Right cardiac atrium (tissue), 5 donors: ENCODE measurements around the gene PRPF40B. TPM values are rescaled to one million over a fixed set of nuclear protein-coding genes. Genes with fewer than 3 reads are reported as not detected.
A peak's percentile ranks its signal among the peaks of the same experiment; 100 is the strongest.

Source experiments
- ATAC-seq, 2 donors: fragments of 200-7000 bp; cut with Tn5 transposase; one replicate each; pipeline versions ENCODE4 v1.8.0 to v1.9.1; 2020; ENCODE audit warnings: moderate library complexity in 2 of 2, mild to moderate bottlenecking in 1 of 2
- DNase-seq, 3 donors: peaks; one replicate each; pipeline ENCODE4 v3.0.0-alpha.2; 2020
- H3K27ac ChIP-seq: one replicate; pipeline ENCODE4 v1.5.1; 2013; ENCODE audit warnings: mild to moderate bottlenecking, low read length, control low read depth, moderate library complexity
- H3K27me3 ChIP-seq: one replicate; pipeline ENCODE4 v1.6.1; 2013; ENCODE audit not compliant: control insufficient read depth, insufficient read depth
- H3K4me1 ChIP-seq: one replicate; pipeline ENCODE4 v1.6.1; 2013; ENCODE audit warnings: low read length; ENCODE audit not compliant: control insufficient read depth, insufficient read depth
- H3K4me3 ChIP-seq: one replicate; pipeline ENCODE4 v1.5.1; 2013; ENCODE audit warnings: low read length, control low read depth
- H3K9me3 ChIP-seq: one replicate; pipeline ENCODE4 v1.6.1; 2013; ENCODE audit warnings: low read length; ENCODE audit not compliant: control insufficient read depth
- WGBS: extraction: QIAGEN DNeasy Blood & Tissue Kit; methylation state at CpG from one replicate; pipeline ENCODE4 v1.1.7; 2013; 5-methylcytosine and 5-hydroxymethylcytosine counted together
- intact Hi-C, 4 donors: fragments of 100-400 bp; cut with DNase I; formaldehyde crosslinking; loops; one replicate each; pipeline versions ENCODE4 v1.11.0 to v1.14.0; 2022 to 2023
- long read RNA-seq, 4 donors: library from polyadenylated mRNA; unstranded; transcript quantifications; one replicate each; pipeline ENCODE4 v2.0.0, GENCODE V29; 2020 to 2021
- polyA plus RNA-seq: library from polyadenylated mRNA; stranded (reverse); fragments of 200-250 nt; gene quantifications from one replicate; pipeline ENCODE4 v1.2.3, GENCODE V29; 2013
- total RNA-seq, 4 donors: library from RNA; stranded (reverse); fragmentation: NEBNext Ultra II Directional; extraction: Animal tissue kit (Norgen Biotek cat#: 25700); gene quantifications; one replicate each; pipeline ENCODE4 v1.2.1, GENCODE V29; 2021
- donor health status: healthy with polysubstance abuse.
- donor health status: DM: no; HTN: yes; CAD: no.
- donor health status: DM: no; HTN: no; CAD: no.
- donor health status: DM: no; HTN: yes; CAD: no; lungs with severe emphysema.
- donor health status: DM: yes; HTN: yes; CAD: no.

PRPF40B gene
- total RNA-seq (10 to 100 TPM; 19.2 to 26.7 (median 22.1) TPM), polyA plus RNA-seq (15.9 TPM)
- long read RNA-seq, donor 1, transcript PRPF40B-209 (26 exons, 3,307 nt), result major isoform, 7 of 114 reads
- long read RNA-seq, donor 1, partial matches to known transcripts, result 24 of 114 reads
- long read RNA-seq, donor 1, other reads (novel, unspliced or antisense), result 83 of 114 reads
- long read RNA-seq, donor 2, partial matches to known transcripts, result 5 of 41 reads
- long read RNA-seq, donor 2, other reads (novel, unspliced or antisense), result 32 of 41 reads
- long read RNA-seq, donor 3, partial matches to known transcripts, result 29 of 309 reads
- long read RNA-seq, donor 3, other reads (novel, unspliced or antisense), result 278 of 309 reads
- long read RNA-seq, donor 4, transcript PRPF40B-209 (26 exons, 3,307 nt), result major isoform, 7 of 39 reads
- long read RNA-seq, donor 4, partial matches to known transcripts, result 8 of 39 reads
- long read RNA-seq, donor 4, other reads (novel, unspliced or antisense), result 24 of 39 reads

GRCh38 chr12:49623142-49623904, at the start of gene PRPF40B:
Gene PRPF40B (plus strand): TSS chr12:49623561. CDS start chr12:49623591, 30 bp downstream.
- Histone ChIP-seq H3K4me1 (peaks cover 2% of the 10 kb centered on the region), H3K27ac (peak within 1 kb of the TSS; percentile 68), H3K4me3 (peak within 1 kb of the TSS; percentile 56), H3K9me3 (no peaks in the 10 kb centered on the region), H3K27me3 (no peaks in the 10 kb centered on the region)
- intact Hi-C loops, result loop anchor here in 1 of 4 donors (5.0 kb wide), 1 partner anchor 41 kb away; no protein-coding TSS in a partner anchor
- DNase-seq (peak; percentile 89 to 96 (median 95)), ATAC-seq (peak; percentile 89 to 94)
- 2% methylated on average over 76 of the region's 76 CpGs for WGBS

GRCh38 chr12:49577589-49578315, 45.6 kb upstream of the PRPF40B start:
- 60% methylated on average over 9 of the region's 9 CpGs for WGBS
- intact Hi-C loops, result no loop called here
- H3K27ac ChIP-seq, result no peak overlapping the region

GRCh38 chr12:49578471-49579112, 44.8 kb upstream of the PRPF40B start:
- H3K4me1 ChIP-seq, result peaks cover 8% of the 10 kb centered on the region
- 82% methylated on average over 13 of the region's 13 CpGs for WGBS

More at GRCh38 chr12:49577589-49578315, 45.6 kb upstream of the PRPF40B start:
- ATAC-seq (no peak), DNase-seq (no peak)
- Histone ChIP-seq H3K27me3 (no peaks in the 10 kb centered on the region), H3K9me3 (no peaks in the 10 kb centered on the region), H3K4me3 (no peak overlapping the region), H3K4me1 (peaks cover 6% of the 10 kb centered on the region)

GRCh38 chr12:49580572-49581535, 42.5 kb upstream of the PRPF40B start:
- DNase-seq (peak; percentile 76 to 89 (median 83)), ATAC-seq (peak; percentile 68 to 77)
- Histone ChIP-seq H3K9me3 (no peaks in the 10 kb centered on the region), H3K4me3 (no peak overlapping the region), H3K27ac (peak overlapping the region; percentile 42), H3K4me1 (peaks cover 12% of the 10 kb centered on the region), H3K27me3 (no peaks in the 10 kb centered on the region)
- WGBS, result 31% methylated on average over 8 of the region's 8 CpGs
- intact Hi-C loops, result loop anchor here in 2 of 4 donors (5.0 to 10.0 kb wide), 2 partner anchors 41 to 226 kb away; partner anchors contain the start of gene PRPF40B (in 1 of the 2)

More at GRCh38 chr12:49578471-49579112, 44.8 kb upstream of the PRPF40B start:
- DNase-seq, result no peak
- no peak overlapping the region for H3K4me3 ChIP-seq
- ATAC-seq, result no peak
- intact Hi-C loops, result no loop called here
- no peaks in the 10 kb centered on the region for H3K9me3 ChIP-seq
- no peak overlapping the region for H3K27ac ChIP-seq
- H3K27me3 ChIP-seq, result no peaks in the 10 kb centered on the region

- no peak for DNase-seq
- no peak for ATAC-seq
- intact Hi-C loops, result loop anchor here in 2 of 4 donors (5.0 to 10.0 kb wide), 2 partner anchors 40 to 227 kb away; partner anchors contain the start of gene PRPF40B (in 1 of the 2)
- 79% methylated on average over 1 of the region's 1 CpG for WGBS
- Histone ChIP-seq H3K27ac (no peak overlapping the region), H3K4me3 (no peak overlapping the region), H3K4me1 (peaks cover 12% of the 10 kb centered on the region), H3K27me3 (no peaks in the 10 kb centered on the region), H3K9me3 (no peaks in the 10 kb centered on the region)
Observed at GRCh38 chr12:49582201-49582600, 41.2 kb upstream of the PRPF40B start.

- 32% methylated on average over 4 of the region's 4 CpGs for whole genome bisulfite sequencing
- Histone ChIP-seq H3K4me1 (peaks cover 12% of the 10 kb centered on the region), H3K27ac (no peak overlapping the region), H3K4me3 (no peak overlapping the region), H3K9me3 (no peaks in the 10 kb centered on the region), H3K27me3 (no peaks in the 10 kb centered on the region)
- DNase-seq, result peak in 2 of 3 donors; percentile 37 to 76
- peak; percentile 53 to 71 for ATAC-seq
- intact Hi-C loops, result loop anchor here in 2 of 4 donors (5.0 to 10.0 kb wide), 2 partner anchors 39 to 228 kb away; partner anchors contain the start of gene PRPF40B (in 1 of the 2)
Observed at GRCh38 chr12:49582850-49583249, 40.5 kb upstream of the PRPF40B start.

- ATAC-seq, result no peak
- H3K4me1 ChIP-seq, result peaks cover 12% of the 10 kb centered on the region
- no peaks in the 10 kb centered on the region for H3K27me3 ChIP-seq
- H3K4me3 ChIP-seq, result no peak overlapping the region
- H3K27ac ChIP-seq, result peak overlapping the region; percentile 75
- intact Hi-C loops, result loop anchor here in 2 of 4 donors (5.0 to 10.0 kb wide), 2 partner anchors 39 to 229 kb away; partner anchors contain the start of gene PRPF40B (in 1 of the 2)
- WGBS, result 54% methylated on average over 13 of the region's 13 CpGs
- H3K9me3 ChIP-seq, result no peaks in the 10 kb centered on the region
- DNase-seq, result no peak
Observed at GRCh38 chr12:49583366-49584094, 39.8 kb upstream of the PRPF40B start.

- no peak for ATAC-seq
- intact Hi-C loops, result loop anchor here in 2 of 4 donors (5.0 to 10.0 kb wide), 2 partner anchors 38 to 230 kb away; partner anchors contain the start of gene PRPF40B (in 1 of the 2)
Observed at GRCh38 chr12:49584591-49584990, 38.8 kb upstream of the PRPF40B start.

More at GRCh38 chr12:49584591-49584990, 38.8 kb upstream of the PRPF40B start:
- WGBS, result 61% methylated on average over 7 of the region's 7 CpGs
- H3K27me3 ChIP-seq, result no peaks in the 10 kb centered on the region
- no peaks in the 10 kb centered on the region for H3K9me3 ChIP-seq
- H3K27ac ChIP-seq, result no peak overlapping the region
- peaks cover 12% of the 10 kb centered on the region for H3K4me1 ChIP-seq
- no peak for DNase-seq
- no peak overlapping the region for H3K4me3 ChIP-seq
